Activated CD8-positive, alpha-beta memory T cell treated with anti-CD3 and anti-CD28 coated beads, Interleukin-2, amount 10 ng/mL, durations not matched to agents 7 days and 5 days (primary cell): Measurements from ENCODE around the gene BARX1. TPM values are rescaled to one million over a fixed set of nuclear protein-coding genes. Genes with fewer than 3 reads are reported as not detected.

Experiments used
- ATAC-seq: fragments of 150-1000 bp; cut with Tn5 transposase; one replicate; pipeline ENCODE4 v1.10.0; 2021; ENCODE audit warnings: moderate library complexity
- CTCF ChIA-PET: fragments of 350-600 bp; sonication (Branson Sonifier 250); formaldehyde crosslinking; loops from one replicate; lab custom pipeline; 2021; ENCODE audit warnings: antibody characterized with exemption; lab: Charles Lee
- DNase-seq: peaks from one replicate; pipeline ENCODE4 v3.0.0-alpha.2; 2020
- H3K27ac Mint-ChIP-seq: one replicate; pipeline ENCODE4 v1.8.0; 2021; ENCODE audit warnings: mild to moderate bottlenecking, mixed read lengths
- H3K27me3 Mint-ChIP-seq: one replicate; pipeline ENCODE4 v1.8.0; 2021; ENCODE audit warnings: mixed read lengths
- H3K36me3 Mint-ChIP-seq: one replicate; pipeline ENCODE4 v1.8.0; 2021; ENCODE audit warnings: mild to moderate bottlenecking, mixed read lengths
- H3K4me1 Mint-ChIP-seq: one replicate; pipeline ENCODE4 v1.8.0; 2021; ENCODE audit warnings: mixed read lengths
- H3K4me3 Mint-ChIP-seq: one replicate; pipeline ENCODE4 v1.8.0; 2021; ENCODE audit warnings: mild to moderate bottlenecking, moderate library complexity, mixed read lengths
- H3K9me3 Mint-ChIP-seq: one replicate; pipeline ENCODE4 v1.8.0; 2022; ENCODE audit warnings: low read depth, mixed read lengths
- total RNA-seq, 2 experiments: library from RNA; stranded (reverse); gene quantifications; one replicate each; pipeline ENCODE4 v1.2.3, GENCODE V29; 2021

The BARX1 gene
- total RNA-seq, 2 experiments from 2014 or later = not detected

DNA sequence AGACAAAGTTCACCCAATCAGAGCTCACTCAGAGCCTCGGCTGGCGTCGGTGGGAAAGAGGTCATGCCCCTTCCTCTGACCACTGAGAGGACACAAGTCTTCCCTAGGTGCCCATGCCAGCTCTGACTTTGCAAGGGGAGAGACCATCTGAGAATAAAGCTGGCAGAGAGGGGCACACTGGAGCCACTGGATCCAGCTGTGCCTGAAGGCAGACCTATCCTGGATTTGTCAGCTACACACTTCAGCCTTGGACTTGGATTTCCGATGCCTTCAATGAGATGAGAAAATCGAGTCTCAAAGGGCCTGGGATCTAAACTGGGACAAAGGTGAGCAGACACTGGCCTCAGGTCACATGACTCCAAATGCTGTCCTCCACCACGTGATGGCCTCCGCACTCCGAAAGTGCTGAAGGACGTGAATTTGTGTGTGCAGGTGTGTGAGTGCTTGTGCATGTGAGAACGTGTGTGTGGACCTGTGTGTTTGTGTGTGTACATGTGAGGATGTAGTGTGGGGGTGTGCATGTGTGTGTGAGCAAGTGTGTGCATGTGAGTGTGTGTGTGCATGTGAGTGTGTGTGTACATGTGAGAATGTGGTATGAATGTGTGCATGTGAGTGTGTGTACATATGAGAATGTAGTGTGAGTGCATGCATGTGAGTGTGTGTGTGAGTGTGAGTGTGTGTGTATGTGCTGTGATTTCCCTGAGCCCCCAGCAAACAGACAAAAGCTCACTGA, 37.9 kb downstream of the BARX1 start:
- no peak for ATAC-seq
- CTCF ChIA-PET = no interaction called here
- Mint-ChIP-seq H3K27me3 (no peaks in the 10 kb centered on the region), H3K9me3 (no peaks in the 10 kb centered on the region), H3K4me1 (no peaks in the 10 kb centered on the region), H3K4me3 (no peak overlapping the region), H3K36me3 (no peaks in the 10 kb centered on the region), H3K27ac (no peak overlapping the region)
- no peak for DNase-seq

DNA sequence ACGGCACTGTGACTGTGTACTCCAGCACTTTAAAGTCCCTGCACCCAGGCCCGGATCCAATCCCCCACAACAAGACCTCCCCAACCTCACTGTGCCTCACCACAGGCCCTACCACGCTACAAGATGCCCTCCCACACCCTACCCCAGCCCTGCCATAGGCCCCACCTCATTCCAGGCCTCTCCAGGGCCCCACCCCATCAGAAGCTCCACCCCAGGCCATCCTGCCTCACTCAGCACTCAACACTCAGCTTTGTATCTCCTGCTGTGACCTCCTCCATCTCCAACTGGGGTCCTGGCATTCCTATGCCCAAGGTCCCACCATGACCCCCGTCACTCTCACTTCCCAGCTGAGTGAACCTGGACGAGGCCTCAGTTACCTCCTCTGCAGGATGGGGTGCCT, 38.8 kb downstream of the BARX1 start:
- H3K4me1 Mint-ChIP-seq = no peaks in the 10 kb centered on the region
- H3K27me3 Mint-ChIP-seq = no peaks in the 10 kb centered on the region
- no peak overlapping the region for H3K4me3 Mint-ChIP-seq
- no peak overlapping the region for H3K27ac Mint-ChIP-seq
- no peak for DNase-seq
- H3K36me3 Mint-ChIP-seq = no peaks in the 10 kb centered on the region
- ATAC-seq = no peak
- CTCF ChIA-PET = no interaction called here
- H3K9me3 Mint-ChIP-seq = no peaks in the 10 kb centered on the region

GRCh38 chr9:93911801-93912554, 43.2 kb downstream of the BARX1 start:
- CTCF ChIA-PET = interaction anchor here (1.2 kb wide), 1 partner anchor 12 kb away, joined by 3 read pairs; no protein-coding TSS in a partner anchor
- H3K4me3 Mint-ChIP-seq = no peak overlapping the region
- no peak overlapping the region for H3K27ac Mint-ChIP-seq
- no peaks in the 10 kb centered on the region for H3K4me1 Mint-ChIP-seq
- no peaks in the 10 kb centered on the region for H3K9me3 Mint-ChIP-seq
- ATAC-seq (no peak), DNase-seq (no peak)
- H3K27me3 Mint-ChIP-seq = peaks cover 4% of the 10 kb centered on the region
- no peaks in the 10 kb centered on the region for H3K36me3 Mint-ChIP-seq

- H3K4me1 Mint-ChIP-seq = no peaks in the 10 kb centered on the region
- H3K27ac Mint-ChIP-seq = no peak overlapping the region
- ATAC-seq (no peak), DNase-seq (no peak)
- peaks cover 4% of the 10 kb centered on the region for H3K27me3 Mint-ChIP-seq
- CTCF ChIA-PET = no interaction called here
- H3K4me3 Mint-ChIP-seq = no peak overlapping the region
- no peaks in the 10 kb centered on the region for H3K9me3 Mint-ChIP-seq
- no peaks in the 10 kb centered on the region for H3K36me3 Mint-ChIP-seq
Measured at GRCh38 chr9:93911136-93911745, 43.9 kb downstream of the BARX1 start.

GRCh38 chr9:93910598-93910997, 44.6 kb downstream of the BARX1 start:
- Mint-ChIP-seq H3K27me3 (peaks cover 4% of the 10 kb centered on the region), H3K36me3 (no peaks in the 10 kb centered on the region), H3K9me3 (no peaks in the 10 kb centered on the region), H3K4me3 (no peak overlapping the region), H3K4me1 (no peaks in the 10 kb centered on the region), H3K27ac (no peak overlapping the region)
- CTCF ChIA-PET = no interaction called here
- no peak for DNase-seq
- no peak for ATAC-seq

- no peak for ATAC-seq
- Mint-ChIP-seq H3K27ac (no peak overlapping the region), H3K4me1 (no peaks in the 10 kb centered on the region), H3K9me3 (no peaks in the 10 kb centered on the region), H3K4me3 (no peak overlapping the region), H3K27me3 (peaks cover 4% of the 10 kb centered on the region), H3K36me3 (no peaks in the 10 kb centered on the region)
- no peak for DNase-seq
- CTCF ChIA-PET = no interaction called here
Measured at GRCh38 chr9:93910196-93910595, 45.0 kb downstream of the BARX1 start.

- Mint-ChIP-seq H3K9me3 (no peaks in the 10 kb centered on the region), H3K4me3 (no peak overlapping the region), H3K27me3 (peaks cover 4% of the 10 kb centered on the region), H3K27ac (no peak overlapping the region), H3K36me3 (no peaks in the 10 kb centered on the region), H3K4me1 (no peaks in the 10 kb centered on the region)
- DNase-seq (no peak), ATAC-seq (no peak)
- CTCF ChIA-PET = no interaction called here
Measured at GRCh38 chr9:93909242-93909616, 45.9 kb downstream of the BARX1 start.

- H3K36me3 Mint-ChIP-seq = no peaks in the 10 kb centered on the region
- no peaks in the 10 kb centered on the region for H3K9me3 Mint-ChIP-seq
- ATAC-seq (no peak), DNase-seq (no peak)
- CTCF ChIA-PET = no interaction called here
- no peak overlapping the region for H3K4me3 Mint-ChIP-seq
- no peaks in the 10 kb centered on the region for H3K4me1 Mint-ChIP-seq
- no peak overlapping the region for H3K27ac Mint-ChIP-seq
- peaks cover 4% of the 10 kb centered on the region for H3K27me3 Mint-ChIP-seq
Measured at GRCh38 chr9:93908591-93909241, 46.4 kb downstream of the BARX1 start.

- Mint-ChIP-seq H3K9me3 (no peaks in the 10 kb centered on the region), H3K36me3 (no peaks in the 10 kb centered on the region), H3K27me3 (peaks cover 4% of the 10 kb centered on the region), H3K4me3 (no peak overlapping the region), H3K27ac (no peak overlapping the region), H3K4me1 (no peaks in the 10 kb centered on the region)
- ATAC-seq (no peak), DNase-seq (no peak)
- CTCF ChIA-PET = no interaction called here
Measured at GRCh38 chr9:93907551-93908199, 47.5 kb downstream of the BARX1 start.

GRCh38 chr9:93906195-93906880, 48.8 kb downstream of the BARX1 start:
- Mint-ChIP-seq H3K4me1 (no peaks in the 10 kb centered on the region), H3K9me3 (no peaks in the 10 kb centered on the region), H3K27me3 (peaks cover 4% of the 10 kb centered on the region), H3K36me3 (no peaks in the 10 kb centered on the region), H3K4me3 (no peak overlapping the region), H3K27ac (no peak overlapping the region)
- no peak for ATAC-seq
- DNase-seq = no peak
- CTCF ChIA-PET = no interaction called here

DNA sequence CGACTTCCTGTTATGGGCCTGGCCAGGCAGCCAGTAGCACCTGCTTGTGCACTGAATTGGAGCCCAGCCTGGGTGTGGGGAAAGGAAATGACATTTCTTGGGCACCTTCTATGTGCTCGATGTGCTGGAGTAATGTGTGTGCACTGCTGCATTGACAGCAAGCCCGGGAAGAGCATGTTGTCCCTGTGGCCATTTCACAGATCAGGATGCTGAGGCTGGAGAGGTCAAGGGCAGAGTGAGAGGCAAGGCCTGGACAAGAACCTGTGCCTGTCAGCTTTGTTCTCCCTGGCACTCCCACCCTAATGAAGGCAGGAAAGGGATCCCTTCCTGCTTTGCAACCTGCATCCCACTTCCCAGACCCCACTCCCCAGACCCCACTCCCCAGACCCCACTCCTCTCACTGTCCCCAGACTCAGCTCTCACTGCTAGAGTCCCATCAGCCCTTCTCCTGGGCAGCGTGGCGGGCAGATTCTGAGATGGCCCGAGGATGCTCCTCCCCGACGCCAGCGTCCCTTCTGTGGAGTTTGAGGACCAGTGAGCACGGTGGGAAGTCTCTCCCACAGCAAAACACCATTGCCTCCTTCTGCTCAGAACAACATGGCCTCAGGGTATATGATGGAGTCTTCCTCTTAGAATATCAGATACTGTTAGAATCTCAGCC, 49.6 kb downstream of the BARX1 start:
- no peak overlapping the region for H3K4me3 Mint-ChIP-seq
- no peaks in the 10 kb centered on the region for H3K36me3 Mint-ChIP-seq
- H3K9me3 Mint-ChIP-seq = no peaks in the 10 kb centered on the region
- peaks cover 4% of the 10 kb centered on the region for H3K27me3 Mint-ChIP-seq
- H3K4me1 Mint-ChIP-seq = no peaks in the 10 kb centered on the region
- CTCF ChIA-PET = no interaction called here
- DNase-seq (no peak), ATAC-seq (no peak)
- no peak overlapping the region for H3K27ac Mint-ChIP-seq

GRCh38 chr9:93904649-93905472, 50.3 kb downstream of the BARX1 start:
- ATAC-seq = no peak
- no peak overlapping the region for H3K27ac Mint-ChIP-seq
- CTCF ChIA-PET = no interaction called here
- H3K36me3 Mint-ChIP-seq = no peaks in the 10 kb centered on the region
- H3K9me3 Mint-ChIP-seq = no peaks in the 10 kb centered on the region
- H3K4me3 Mint-ChIP-seq = no peak overlapping the region
- no peaks in the 10 kb centered on the region for H3K4me1 Mint-ChIP-seq
- H3K27me3 Mint-ChIP-seq = peaks cover 4% of the 10 kb centered on the region
- DNase-seq = no peak
